ENCODE measurements around the gene SPINT4. TPM values are rescaled to one million over a fixed set of nuclear protein-coding genes. Genes with fewer than 3 reads are reported as not detected.

The SPINT4 gene
- total and polyA plus RNA-seq, 2 of the 8 experiments (the other 6 are each of a cell fraction or from before 2014, with no cell fraction given), result not detected

DNA sequence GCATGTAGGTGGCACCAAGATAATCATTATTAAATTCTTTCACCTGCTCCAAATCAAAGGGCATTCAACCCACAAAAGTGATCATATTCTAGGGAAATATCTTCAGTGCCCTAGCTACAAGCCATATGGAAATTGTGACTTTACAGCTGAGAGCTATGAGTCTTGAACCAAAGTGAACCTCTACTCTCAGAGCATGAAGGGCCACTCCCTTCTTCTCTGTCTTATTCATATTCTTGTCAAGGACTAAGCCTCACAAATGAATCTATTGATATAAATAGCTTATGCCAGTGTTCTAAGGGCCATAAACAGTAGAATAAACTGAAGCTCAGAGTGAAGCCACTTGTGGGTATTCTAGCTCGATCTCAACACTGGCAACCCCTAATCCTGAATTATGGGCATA lies 29.6 kb downstream of the SPINT4 start:
- Histone ChIP-seq H3K18ac (ENCODE audit: extremely low read depth, low read length) (no peak overlapping the region), H3K79me2 (ENCODE audit: control insufficient read depth in 1 of 2, insufficient read depth in 2 of 2, low read length in 2 of 2) (no peaks in the 10 kb centered on the region), H3K4ac (replicated peaks; ENCODE audit: insufficient read length, low read depth, low read length) (no peak overlapping the region), H2BK5ac (ENCODE audit: low read depth, low read length) (no peak overlapping the region), H4K91ac (replicated peaks; ENCODE audit: insufficient read length, low read length) (no peak overlapping the region), H3K4me3 (ENCODE audit: extremely low read depth in 1 of 4, insufficient read depth in 2 of 4, low read depth in 3 of 4, low read length in 4 of 4) (no peak overlapping the region), H3K36me3 (ENCODE audit: control insufficient read depth in 2 of 4, insufficient read depth in 4 of 4, low read length in 3 of 4) (no peaks in the 10 kb centered on the region), H3K27me3 (replicated peaks in 1 of 4; ENCODE audit: control insufficient read depth in 3 of 4, extremely low read depth in 1 of 4, insufficient read depth in 3 of 4, low read length in 3 of 4) (no peaks in the 10 kb centered on the region), H3K4me2 (ENCODE audit: insufficient read depth in 1 of 2, low read depth in 2 of 2, low read length in 2 of 2) (no peak overlapping the region), H3K56ac (replicated peaks; ENCODE audit: insufficient read length, low read depth, low read length) (no peak overlapping the region), H3K4me1 (replicated peaks in 1 of 4; ENCODE audit: control insufficient read depth in 3 of 4, insufficient read depth in 4 of 4, low read length in 3 of 4) (no peaks in the 10 kb centered on the region), H3K23me2 (ENCODE audit: low read depth, low read length) (no peaks in the 10 kb centered on the region; the same call in 1 of the 2 replicates), H3K9me3 (ENCODE audit: insufficient read depth in 2 of 2, low read depth in 1 of 2, low read length in 1 of 2) (peaks cover 0 to 3% of the 10 kb centered on the region in 2 experiments; a peak in 1 of 4 replicates), H3K23ac (ENCODE audit: insufficient read length) (no peak overlapping the region), H2BK120ac (replicated peaks; ENCODE audit: low read depth, low read length) (no peak overlapping the region), H4K5ac (ENCODE audit: insufficient read length, low read depth, low read length) (no peak overlapping the region), H2BK15ac (ENCODE audit: low read length) (no peak overlapping the region), H3K27ac (ENCODE audit: low read depth, low read length) (no peak overlapping the region), H3K14ac (ENCODE audit: insufficient read length) (no peak overlapping the region), H3K79me1 (ENCODE audit: low read depth, low read length) (no peaks in the 10 kb centered on the region), H2AFZ (ENCODE audit: low read length) (no peak overlapping the region), H4K8ac (ENCODE audit: extremely low read depth, insufficient read depth, low read length) (no peak overlapping the region), H2BK20ac (ENCODE audit: low read length) (no peak overlapping the region), H2AK5ac (ENCODE audit: low read depth, low read length) (no peak overlapping the region), H3K9ac (replicated peaks in 1 of 4; ENCODE audit: extremely low read depth in 1 of 4, low read depth in 3 of 4, low read length in 3 of 4) (no peak overlapping the region), H4K20me1 (replicated peaks in 1 of 2; ENCODE audit: control insufficient read depth in 1 of 2, insufficient read depth in 2 of 2, low read length in 2 of 2) (no peaks in the 10 kb centered on the region), H2BK12ac (ENCODE audit: low read depth, low read length) (no peak overlapping the region)
- POLR2A ChIA-PET (ENCODE audit: partially characterized antibody), result no interaction called here
- DNase-seq (ENCODE audit: low read depth in 1 of 2, low spot score in 2 of 2) (no peak), FAIRE-seq (no peak)
- WGBS, 2 experiments (ENCODE audit: extremely low coverage in 1 of 2, insufficient coverage in 1 of 2, insufficient read length in 1 of 2, insufficient replicate concordance in 2 of 2, low coverage in 1 of 2, low lambda C conversion rate in 2 of 2, missing lambda C conversion rate in 1 of 2), result 100% methylated on average over 1 of the region's 1 CpG; no CpG with 5 or more reads in 1 of the 2 experiments
- CTCF ChIA-PET (ENCODE audit: partially characterized antibody), result interaction anchor here (0.9 to 2.1 kb wide), 3 partner anchors 13 to 123 kb away, joined by 3 to 10 read pairs (median 4); partner anchors contain the start of gene WFDC10A
- TF ChIP-seq, protein P1, sequence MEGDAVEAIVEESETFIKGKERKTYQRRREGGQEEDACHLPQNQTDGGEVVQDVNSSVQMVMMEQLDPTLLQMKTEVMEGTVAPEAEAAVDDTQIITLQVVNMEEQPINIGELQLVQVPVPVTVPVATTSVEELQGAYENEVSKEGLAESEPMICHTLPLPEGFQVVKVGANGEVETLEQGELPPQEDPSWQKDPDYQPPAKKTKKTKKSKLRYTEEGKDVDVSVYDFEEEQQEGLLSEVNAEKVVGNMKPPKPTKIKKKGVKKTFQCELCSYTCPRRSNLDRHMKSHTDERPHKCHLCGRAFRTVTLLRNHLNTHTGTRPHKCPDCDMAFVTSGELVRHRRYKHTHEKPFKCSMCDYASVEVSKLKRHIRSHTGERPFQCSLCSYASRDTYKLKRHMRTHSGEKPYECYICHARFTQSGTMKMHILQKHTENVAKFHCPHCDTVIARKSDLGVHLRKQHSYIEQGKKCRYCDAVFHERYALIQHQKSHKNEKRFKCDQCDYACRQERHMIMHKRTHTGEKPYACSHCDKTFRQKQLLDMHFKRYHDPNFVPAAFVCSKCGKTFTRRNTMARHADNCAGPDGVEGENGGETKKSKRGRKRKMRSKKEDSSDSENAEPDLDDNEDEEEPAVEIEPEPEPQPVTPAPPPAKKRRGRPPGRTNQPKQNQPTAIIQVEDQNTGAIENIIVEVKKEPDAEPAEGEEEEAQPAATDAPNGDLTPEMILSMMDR (IDR thresholded peaks at IDR 0.05; ENCODE audit: control extremely low read depth in 1 of 3, insufficient read depth in 1 of 3, low read depth in 1 of 3, low read length in 3 of 3), result no peak
- TF ChIP-seq GABPA (IDR thresholded peaks at IDR 0.05; ENCODE audit: borderline replicate concordance, insufficient read depth, low read length), result no peak
- TF ChIP-seq RNF2 (IDR thresholded peaks at IDR 0.05; ENCODE audit: borderline replicate concordance, low read depth, low read length, missing control alignments, poor library complexity, severe bottlenecking), result no peak
- TF ChIP-seq SAP30 (IDR thresholded peaks at IDR 0.05; ENCODE audit: insufficient read depth, insufficient replicate concordance, low read length), result no peak
- no peak for TF ChIP-seq RBBP5 (IDR thresholded peaks at IDR 0.05; ENCODE audit: borderline replicate concordance, low read depth, low read length)
- no peak for TF ChIP-seq YY1 (IDR thresholded peaks at IDR 0.05; ENCODE audit: low read depth, low read length)
- no peak for TF ChIP-seq TBP (IDR thresholded peaks at IDR 0.05; ENCODE audit: low read depth, low read length)
- TF ChIP-seq TAF7 (optimal IDR thresholded peaks at IDR 0.05; ENCODE audit: borderline replicate concordance, low read depth, low read length), result no peak
- TF ChIP-seq NANOG (IDR thresholded peaks at IDR 0.05; ENCODE audit: insufficient read depth, low read depth, low read length, poor library complexity, severe bottlenecking), result no peak
- TF ChIP-seq PHF8 (conservative IDR thresholded peaks at IDR 0.05; ENCODE audit: low read depth, low read length), result no peak

All from H1 (cell line).